ENCODE data around the gene USP5. TPM values are rescaled to one million over a fixed set of nuclear protein-coding genes. Genes with fewer than 3 reads are reported as not detected.
"Not testable (repeated sequence)": the region's sequence is repeated elsewhere in the genome, so short reads cannot be mapped to it uniquely, and the experiment has no call there.

USP5 gene
- total RNA-seq, 6 donors from 2014 or later, result 22.6 to 77.0 (median 35.6) TPM

DNA sequence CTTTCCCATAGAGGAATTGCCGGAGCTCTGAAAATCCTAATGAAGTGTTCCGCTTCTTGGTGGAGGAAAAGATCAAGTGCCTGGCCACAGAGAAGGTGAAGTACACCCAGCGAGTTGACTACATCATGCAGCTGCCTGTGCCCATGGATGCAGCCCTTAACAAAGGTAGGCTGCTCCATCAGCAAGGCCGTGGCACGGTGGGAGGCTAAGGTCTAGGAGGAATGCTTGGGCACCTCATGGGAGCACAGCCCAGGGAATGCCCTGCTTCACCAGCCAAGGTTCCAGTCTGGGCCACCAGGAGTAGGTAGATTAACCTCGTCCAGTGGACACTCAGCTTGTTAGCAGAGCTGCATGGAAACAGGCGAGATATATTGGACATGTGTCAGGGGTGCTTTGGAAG lies 9.0 kb downstream of the USP5 start:
- peaks cover 45 to 99% (median 87%) of the 10 kb centered on the region in 4 donors for H3K36me3 ChIP-seq
- TF ChIP-seq, protein P1, sequence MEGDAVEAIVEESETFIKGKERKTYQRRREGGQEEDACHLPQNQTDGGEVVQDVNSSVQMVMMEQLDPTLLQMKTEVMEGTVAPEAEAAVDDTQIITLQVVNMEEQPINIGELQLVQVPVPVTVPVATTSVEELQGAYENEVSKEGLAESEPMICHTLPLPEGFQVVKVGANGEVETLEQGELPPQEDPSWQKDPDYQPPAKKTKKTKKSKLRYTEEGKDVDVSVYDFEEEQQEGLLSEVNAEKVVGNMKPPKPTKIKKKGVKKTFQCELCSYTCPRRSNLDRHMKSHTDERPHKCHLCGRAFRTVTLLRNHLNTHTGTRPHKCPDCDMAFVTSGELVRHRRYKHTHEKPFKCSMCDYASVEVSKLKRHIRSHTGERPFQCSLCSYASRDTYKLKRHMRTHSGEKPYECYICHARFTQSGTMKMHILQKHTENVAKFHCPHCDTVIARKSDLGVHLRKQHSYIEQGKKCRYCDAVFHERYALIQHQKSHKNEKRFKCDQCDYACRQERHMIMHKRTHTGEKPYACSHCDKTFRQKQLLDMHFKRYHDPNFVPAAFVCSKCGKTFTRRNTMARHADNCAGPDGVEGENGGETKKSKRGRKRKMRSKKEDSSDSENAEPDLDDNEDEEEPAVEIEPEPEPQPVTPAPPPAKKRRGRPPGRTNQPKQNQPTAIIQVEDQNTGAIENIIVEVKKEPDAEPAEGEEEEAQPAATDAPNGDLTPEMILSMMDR (IDR thresholded peaks at IDR 0.05), result no peak
- TF ChIP-seq EP300 (IDR thresholded peaks at IDR 0.05), result no peak
- no peak for TF ChIP-seq POLR2A (IDR thresholded peaks at IDR 0.05)
- TF ChIP-seq POLR2AphosphoS5 (IDR thresholded peaks at IDR 0.05), result no peak
- H3K4me1 ChIP-seq, result no peaks in the 10 kb centered on the region
- DNase-seq (no peak), ATAC-seq (ENCODE audit: low FRiP score in 2 of 2) (no peak)
- H3K4me3 ChIP-seq, result no peak overlapping the region
- H3K27ac ChIP-seq, result no peak overlapping the region
- no peaks in the 10 kb centered on the region for H3K9me3 ChIP-seq
- 93 to 98% methylated on average over 7 of the region's 7 CpGs for WGBS, 2 donors
- H3K27me3 ChIP-seq, result no peaks in the 10 kb centered on the region

- Histone ChIP-seq H3K27me3 (no peaks in the 10 kb centered on the region), H3K36me3 (peaks cover 42 to 97% (median 82%) of the 10 kb centered on the region in 4 donors), H3K27ac (no peak overlapping the region), H3K4me3 (no peak overlapping the region), H3K4me1 (peaks cover 0 to under 1% (median 0%) of the 10 kb centered on the region in 4 donors), H3K9me3 (no peaks in the 10 kb centered on the region)
- 88 to 97% methylated on average over 9 of the region's 9 CpGs for WGBS, 2 donors
- ATAC-seq (ENCODE audit: low FRiP score in 2 of 2) (no peak), DNase-seq (no peak)
- TF ChIP-seq EP300 (IDR thresholded peaks at IDR 0.05) (no peak), POLR2A (IDR thresholded peaks at IDR 0.05) (no peak), POLR2AphosphoS5 (IDR thresholded peaks at IDR 0.05) (no peak)
- TF ChIP-seq, protein P1 (IDR thresholded peaks at IDR 0.05), result no peak
Measured at GRCh38 chr12:6861391-6861790, 9.4 kb downstream of the USP5 start.

DNA sequence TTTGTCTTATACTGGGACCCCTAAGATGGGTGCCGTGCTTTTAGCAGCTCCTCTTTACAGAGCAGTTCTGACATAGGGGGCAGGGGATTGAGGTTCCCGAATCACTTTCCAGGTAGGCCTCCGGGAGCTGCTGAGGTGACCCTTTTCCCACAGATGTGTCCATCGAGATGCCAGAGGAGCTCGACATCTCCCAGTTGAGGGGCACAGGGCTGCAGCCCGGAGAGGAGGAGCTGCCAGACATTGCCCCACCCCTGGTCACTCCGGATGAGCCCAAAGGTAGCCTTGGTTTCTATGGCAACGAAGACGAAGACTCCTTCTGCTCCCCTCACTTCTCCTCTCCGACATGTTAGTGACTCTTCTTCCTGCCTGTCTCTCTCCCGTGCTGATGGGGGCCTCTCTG lies 11.1 kb downstream of the USP5 start:
- Histone ChIP-seq H3K27ac (no peak overlapping the region), H3K9me3 (no peaks in the 10 kb centered on the region), H3K27me3 (no peaks in the 10 kb centered on the region), H3K4me1 (peaks cover 6 to 10% (median 7%) of the 10 kb centered on the region in 4 donors), H3K36me3 (peaks cover 35 to 81% (median 66%) of the 10 kb centered on the region in 4 donors), H3K4me3 (no peak overlapping the region)
- WGBS, 2 donors, result 91 to 95% methylated on average over 9 to 10 of the region's 11 CpGs
- ATAC-seq (ENCODE audit: low FRiP score in 2 of 2) (no peak), DNase-seq (no peak)
- TF ChIP-seq POLR2AphosphoS5 (IDR thresholded peaks at IDR 0.05) (no peak), POLR2A (IDR thresholded peaks at IDR 0.05) (no peak), EP300 (IDR thresholded peaks at IDR 0.05) (no peak)
- TF ChIP-seq, protein P1 (IDR thresholded peaks at IDR 0.05), result no peak

- H3K4me3 ChIP-seq, result no peak overlapping the region
- no peaks in the 10 kb centered on the region for H3K9me3 ChIP-seq
- 94 to 95% methylated on average over 10 to 16 of the region's 16 CpGs for WGBS, 2 donors
- H3K27me3 ChIP-seq, result no peaks in the 10 kb centered on the region
- TF ChIP-seq EP300 (IDR thresholded peaks at IDR 0.05) (no peak), POLR2A (IDR thresholded peaks at IDR 0.05) (no peak), POLR2AphosphoS5 (IDR thresholded peaks at IDR 0.05) (no peak)
- TF ChIP-seq, protein P1 (IDR thresholded peaks at IDR 0.05), result no peak
- H3K4me1 ChIP-seq, result peaks cover 12 to 17% (median 13%) of the 10 kb centered on the region in 4 donors
- ATAC-seq (ENCODE audit: low FRiP score in 2 of 2), result no peak
- peaks cover 28 to 73% (median 59%) of the 10 kb centered on the region in 4 donors for H3K36me3 ChIP-seq
- no peak for DNase-seq
- no peak overlapping the region for H3K27ac ChIP-seq
Measured at GRCh38 chr12:6863586-6864321, 11.8 kb downstream of the USP5 start.

- ATAC-seq (ENCODE audit: low FRiP score in 2 of 2); H3K27me3 ChIP-seq; H3K9me3 ChIP-seq; H3K4me3 ChIP-seq; H3K27ac ChIP-seq; DNase-seq: not testable (repeated sequence)
- 86 to 96% methylated on average over 5 of the region's 5 CpGs for WGBS, 2 donors
- H3K36me3 ChIP-seq, result peaks cover 23 to 70% (median 50%) of the 10 kb centered on the region in 4 donors
- peaks cover 25 to 33% (median 27%) of the 10 kb centered on the region in 4 donors for H3K4me1 ChIP-seq
Measured at GRCh38 chr12:6865307-6865706, 13.4 kb downstream of the USP5 start.

Measured in upper lobe of left lung (tissue), 6 donors.